Activated CD8-positive, alpha-beta memory T cell treated with anti-CD3 and anti-CD28 coated beads, Interleukin-2, amount 50 U/mL, for 1 hour (primary cell): Measurements from ENCODE around the gene TSPAN9.

Experiments
- DNase-seq: peaks from one replicate; pipeline ENCODE4 v3.0.0-alpha.2; 2020; ENCODE audit errors: extremely low read depth

Gene TSPAN9

DNA sequence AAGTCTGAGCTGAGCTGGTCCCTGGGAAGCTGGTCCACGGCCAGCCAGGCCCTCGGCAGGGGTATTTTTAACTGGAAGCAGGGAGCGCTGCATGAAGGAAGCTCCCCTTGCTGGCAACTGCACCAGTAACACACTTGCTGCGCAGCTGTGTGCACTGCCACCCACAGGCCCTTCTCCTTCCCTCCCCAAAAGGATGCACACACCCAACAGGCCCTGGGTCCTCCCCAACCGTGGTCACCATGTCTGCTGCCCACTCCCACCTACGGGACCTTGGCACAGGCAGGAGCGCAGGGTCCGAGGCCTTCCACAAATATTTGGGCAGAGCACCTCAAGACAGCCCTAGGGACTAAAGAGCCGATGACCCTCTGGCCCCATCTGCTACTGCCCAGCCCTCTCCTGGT lies 256.8 kb downstream of the TSPAN9 start:
- no peak for DNase-seq

DNA sequence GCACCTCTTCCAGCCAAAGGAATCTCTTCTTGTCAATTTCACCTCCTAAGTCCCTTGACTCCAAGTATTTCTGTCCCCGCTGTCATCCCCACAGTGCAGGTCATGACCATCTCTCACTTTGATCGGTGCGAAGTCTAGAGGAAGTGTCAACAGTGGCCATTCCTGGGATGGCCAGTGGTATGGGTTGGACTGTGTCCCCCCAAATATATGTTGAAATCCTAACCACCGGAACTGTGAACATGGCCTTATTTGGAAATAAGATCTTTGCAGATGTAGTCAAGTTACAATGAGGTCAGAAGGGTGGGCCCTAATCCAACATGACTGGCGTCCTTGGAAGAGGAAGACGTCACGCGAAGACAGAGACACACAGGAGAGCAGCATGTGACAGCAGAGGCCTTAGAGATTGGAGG lies 257.9 kb downstream of the TSPAN9 start:
- no peak for DNase-seq
